HG03565 (cell line): ENCODE measurements around the gene RALB.
"Not testable (repeated sequence)": the region's sequence is repeated elsewhere in the genome, so short reads cannot be mapped to it uniquely, and the experiment has no call there.

Experiments
- ATAC-seq: cut with Tn5 transposase; IDR thresholded peaks from one replicate; pipeline ENCODE4 v1.9.1; 2021; ENCODE audit warnings: mild to moderate bottlenecking, moderate library complexity; ENCODE audit not compliant: unreplicated experiment

Gene RALB

DNA sequence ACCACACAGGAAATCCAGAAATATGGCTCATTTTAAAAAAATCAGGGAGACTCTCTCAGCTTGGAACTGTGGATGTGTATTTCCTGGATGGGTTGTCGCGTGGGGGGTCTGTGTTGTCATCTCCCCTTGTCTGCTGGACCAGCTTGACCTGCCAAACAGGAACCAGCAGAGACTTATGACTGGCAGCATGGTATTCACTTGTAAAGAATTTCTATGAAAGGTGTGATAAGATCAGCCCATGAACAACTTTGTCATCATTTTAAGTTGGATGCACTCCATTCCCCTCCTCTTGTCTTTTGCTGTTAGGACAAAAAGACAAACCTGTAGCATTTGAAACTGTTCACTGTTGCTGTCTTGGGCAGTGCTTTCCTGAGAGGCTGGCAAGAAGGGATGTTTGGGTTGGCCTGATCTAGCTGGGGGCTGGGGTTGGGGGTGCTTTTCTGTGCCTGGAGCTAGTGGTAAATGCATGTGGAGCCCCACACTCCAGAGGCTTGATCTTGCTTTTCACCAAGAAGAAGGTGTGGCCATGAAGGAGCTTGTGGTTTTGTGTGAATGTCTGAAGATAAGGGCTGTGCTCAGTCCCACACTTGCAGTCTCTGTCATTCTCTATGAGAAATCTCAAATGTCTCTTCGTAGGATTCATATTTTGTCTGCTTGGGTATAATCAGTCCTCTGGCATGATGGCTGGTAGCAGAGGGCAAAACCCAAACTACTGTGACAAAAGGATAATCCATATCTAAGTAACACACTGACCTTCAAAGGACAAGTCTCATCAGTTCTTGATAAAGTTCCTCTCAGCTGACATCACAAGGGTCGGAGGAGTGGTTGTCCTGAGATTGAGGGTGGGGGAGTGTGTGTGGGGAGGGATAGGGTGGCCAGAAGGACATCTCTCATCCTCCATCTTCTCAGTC is 39.0 kb downstream of the RALB start:
- ATAC-seq: no peak

DNA sequence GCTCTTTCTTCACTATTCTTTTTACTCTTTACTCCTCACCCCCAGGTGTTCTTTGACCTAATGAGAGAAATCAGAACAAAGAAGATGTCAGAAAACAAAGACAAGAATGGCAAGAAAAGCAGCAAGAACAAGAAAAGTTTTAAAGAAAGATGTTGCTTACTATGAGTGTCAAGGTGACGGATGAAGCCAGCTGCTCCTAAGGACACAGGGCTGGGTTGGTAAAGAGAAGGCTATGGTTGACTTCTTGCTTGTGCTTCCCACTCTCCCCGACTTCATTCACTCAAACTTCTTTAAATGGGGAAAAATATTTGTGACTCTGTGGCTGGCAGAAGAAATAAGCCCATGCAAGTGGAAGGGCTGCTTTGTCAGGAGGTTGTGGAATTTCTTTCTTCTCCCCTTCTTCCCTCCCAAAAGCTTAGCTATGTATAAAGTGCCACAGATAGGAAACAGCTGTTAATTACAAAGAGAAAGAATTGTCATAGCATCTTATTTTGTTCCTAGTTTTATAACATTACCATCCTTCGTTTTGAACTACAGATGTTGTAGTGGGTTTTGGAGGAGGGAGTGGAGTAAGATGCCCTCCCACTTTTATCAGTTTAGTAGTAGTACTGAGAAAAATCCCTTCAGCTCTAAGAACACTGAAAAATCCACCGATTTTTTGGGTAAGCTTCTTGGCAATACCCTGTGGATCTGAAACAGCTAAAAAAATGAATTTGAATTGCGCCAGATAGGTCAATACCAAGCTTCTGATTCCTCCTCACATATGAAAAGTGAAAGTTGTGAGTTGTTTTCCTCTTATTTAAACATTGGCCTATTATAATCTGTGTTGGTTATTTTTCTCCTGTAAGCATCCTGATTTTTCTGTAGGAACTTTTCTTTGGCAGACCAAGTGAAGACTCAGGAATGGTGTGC is 40.7 kb downstream of the RALB start:
- peak; percentile 29 for ATAC-seq

DNA sequence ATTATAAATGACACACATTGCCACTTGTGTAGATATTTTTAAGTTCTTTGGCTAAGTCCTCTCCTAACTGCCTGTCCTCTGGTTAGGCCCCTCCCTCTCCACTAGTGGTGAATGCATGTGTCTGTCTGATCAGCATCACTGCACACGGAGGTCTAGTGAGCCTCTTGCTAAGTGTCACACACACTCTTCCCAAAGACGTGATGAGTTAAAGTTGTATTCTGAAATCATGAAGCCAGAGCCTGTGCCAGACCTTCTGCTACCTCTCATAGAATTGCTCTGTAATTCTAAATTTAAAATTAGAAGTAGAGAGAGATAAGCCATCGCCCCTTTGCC is 41.3 kb downstream of the RALB start:
- ATAC-seq: peak; percentile 91

DNA sequence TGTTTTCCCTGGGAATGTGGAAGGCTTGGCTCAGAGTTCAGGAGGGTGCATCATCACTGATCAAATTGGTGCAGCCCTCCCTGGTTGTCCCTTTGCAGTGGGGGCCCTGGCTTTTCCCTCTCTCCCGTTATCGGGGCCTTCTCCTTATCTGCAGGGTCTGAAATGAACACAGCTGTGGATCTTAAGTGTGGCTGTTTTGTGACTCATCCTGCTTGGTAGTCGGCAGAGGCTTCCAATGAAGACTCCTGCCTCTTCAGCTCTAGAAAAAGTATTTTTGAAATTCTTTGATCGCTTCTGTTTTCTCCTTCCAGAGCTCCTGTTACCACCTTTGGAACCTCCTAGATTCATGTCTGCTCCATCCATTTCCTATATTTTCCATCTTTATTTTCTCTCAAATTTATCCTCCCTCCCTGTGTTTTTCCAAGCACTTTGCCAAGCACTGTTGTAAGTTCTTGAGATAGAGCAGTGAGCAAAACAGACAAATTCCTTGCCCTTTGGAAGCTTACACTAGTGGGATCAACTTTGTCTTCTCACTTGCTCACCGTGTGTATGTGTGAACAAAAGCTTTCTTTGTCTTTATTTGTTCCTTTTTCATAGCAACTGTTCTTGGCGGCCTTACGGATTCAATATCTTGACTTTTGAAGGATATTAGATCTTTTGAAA is 45.7 kb downstream of the RALB start:
- no peak for ATAC-seq

DNA sequence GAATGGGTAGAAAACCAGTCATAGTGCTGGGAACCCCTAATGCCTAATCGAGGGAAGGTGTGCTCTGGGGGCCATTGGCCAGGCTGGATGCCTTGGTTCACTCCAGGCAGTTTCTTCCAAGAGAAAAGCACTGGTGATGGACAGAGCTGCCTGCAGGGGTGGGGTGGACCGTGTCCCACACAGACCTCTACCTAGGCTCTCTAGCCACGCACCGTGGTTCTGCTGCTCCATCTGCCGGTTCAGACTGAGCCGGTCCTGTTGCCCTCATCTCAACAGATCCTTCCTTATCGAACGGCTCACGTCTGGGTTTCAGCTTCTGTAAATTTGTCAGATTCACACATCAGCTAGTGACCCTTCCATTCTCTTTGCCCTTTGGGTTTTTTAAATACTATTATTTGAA is 46.4 kb downstream of the RALB start:
- ATAC-seq: no peak

DNA sequence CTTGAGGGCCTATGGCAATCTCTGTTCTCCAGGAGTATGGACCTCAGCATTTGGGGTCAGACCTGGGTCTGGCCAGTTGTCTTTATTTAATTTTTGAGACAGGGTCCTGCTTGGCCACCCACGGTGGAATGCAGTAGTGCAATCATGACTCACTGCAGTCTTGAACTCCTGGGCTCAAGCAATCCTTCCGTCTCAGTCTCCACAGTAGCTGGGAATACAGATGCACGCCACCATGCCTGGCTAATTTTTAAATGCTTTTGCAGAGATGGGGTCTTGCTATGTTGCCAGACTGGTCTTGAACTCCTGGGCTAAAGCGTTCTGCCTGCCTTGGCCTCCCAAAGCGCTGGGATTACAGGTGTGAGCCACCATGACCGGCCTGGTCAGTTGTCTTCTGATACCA is 46.9 kb downstream of the RALB start:
- ATAC-seq: no peak

DNA sequence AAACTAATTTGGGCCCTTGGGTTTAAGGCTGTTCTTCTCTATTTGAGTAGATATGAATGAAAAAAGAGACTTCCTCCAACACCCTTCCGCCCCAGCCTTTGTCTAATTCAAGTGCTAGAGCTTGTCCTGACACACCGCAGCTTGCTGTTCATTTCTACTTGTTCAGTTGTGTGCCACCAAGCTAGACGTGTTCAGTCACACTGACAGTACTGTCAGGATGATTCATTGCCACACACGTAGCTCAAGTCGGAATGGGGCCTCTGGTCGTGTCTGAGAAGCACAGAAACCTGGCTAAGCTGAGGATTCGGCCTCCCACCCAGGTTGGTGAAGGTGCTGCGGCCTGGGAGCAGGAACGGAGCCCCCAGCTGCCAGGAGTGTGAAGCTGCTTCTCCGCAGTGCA is 47.7 kb downstream of the RALB start:
- ATAC-seq: no peak

DNA sequence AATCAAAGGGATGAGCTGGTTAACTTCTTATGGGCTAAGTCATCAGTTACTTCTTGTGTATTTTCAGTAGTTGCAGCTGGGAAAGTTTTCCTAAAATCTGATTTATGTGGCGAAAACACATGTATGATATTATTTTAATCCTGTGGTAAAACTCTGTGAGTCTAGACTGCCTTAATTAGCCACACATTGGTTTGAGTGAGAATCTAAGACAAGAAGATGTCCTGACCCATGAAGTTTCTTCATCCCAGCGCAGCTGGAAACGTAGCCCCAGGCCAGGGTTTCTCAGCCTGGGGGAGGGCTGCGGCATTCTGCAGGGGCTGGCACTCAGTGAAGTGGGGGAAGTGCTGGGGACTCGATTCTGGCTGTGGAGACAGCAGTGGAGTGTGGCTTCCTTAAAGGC is 48.6 kb downstream of the RALB start:
- no peak for ATAC-seq

DNA sequence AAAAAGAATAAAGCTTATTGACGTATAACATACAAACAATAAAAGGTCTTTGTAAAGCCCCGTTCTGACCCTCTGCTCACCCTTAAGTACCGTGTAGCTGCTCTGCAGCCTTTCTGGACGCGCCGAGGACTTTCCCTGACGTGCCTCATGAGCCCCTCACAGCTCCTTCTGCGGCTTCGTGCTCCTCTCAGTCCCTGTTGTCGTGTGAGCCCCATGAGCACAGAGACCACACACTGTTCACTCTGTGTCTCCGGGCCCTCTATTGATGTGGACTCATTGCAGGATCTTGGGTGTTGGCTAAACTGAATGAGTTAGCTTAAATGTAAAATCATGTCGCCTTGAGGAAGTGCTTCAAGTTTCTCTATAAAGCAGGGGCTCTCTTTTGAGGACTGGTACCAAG is 49.6 kb downstream of the RALB start:
- no peak for ATAC-seq

DNA sequence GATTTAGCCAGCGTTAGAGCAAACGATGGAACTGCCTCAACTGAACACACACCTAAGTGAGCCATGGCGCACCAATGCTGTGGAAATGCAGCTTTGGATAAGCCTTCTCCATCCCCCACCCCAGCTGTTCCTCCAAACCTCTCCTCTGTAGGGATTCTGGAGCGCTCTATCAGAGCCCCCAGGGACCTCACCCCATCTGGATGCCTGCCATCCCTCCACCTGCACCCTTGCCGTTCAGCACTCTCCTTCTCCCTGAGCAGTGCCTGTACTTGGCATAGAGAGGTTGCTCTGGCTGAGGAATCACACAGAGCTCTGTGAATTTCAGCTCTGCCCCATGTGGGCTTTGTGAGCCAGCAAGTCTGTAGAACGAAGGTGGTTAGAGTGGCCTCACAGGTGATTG is 50.5 kb downstream of the RALB start:
- no peak for ATAC-seq

DNA sequence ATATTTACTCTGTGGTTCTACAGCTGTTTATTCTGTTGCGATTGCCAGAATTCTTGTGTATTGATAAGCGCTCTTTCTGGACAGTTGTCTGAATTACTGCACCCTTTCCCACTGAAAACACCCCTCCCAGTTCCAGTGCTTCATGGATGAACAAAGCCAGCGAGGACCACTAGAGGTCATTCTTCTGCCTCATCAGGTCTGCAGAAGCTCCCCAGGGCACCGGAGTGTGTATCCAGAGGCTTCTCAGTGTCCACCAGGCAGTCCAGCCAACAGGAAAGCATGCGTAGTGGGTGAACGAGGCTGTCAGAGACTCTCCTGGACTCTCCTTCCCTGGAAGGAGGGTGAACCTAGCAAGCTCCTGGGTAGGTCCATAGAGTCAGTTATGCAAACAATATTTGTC is 52.6 kb downstream of the RALB start:
- no peak for ATAC-seq

DNA sequence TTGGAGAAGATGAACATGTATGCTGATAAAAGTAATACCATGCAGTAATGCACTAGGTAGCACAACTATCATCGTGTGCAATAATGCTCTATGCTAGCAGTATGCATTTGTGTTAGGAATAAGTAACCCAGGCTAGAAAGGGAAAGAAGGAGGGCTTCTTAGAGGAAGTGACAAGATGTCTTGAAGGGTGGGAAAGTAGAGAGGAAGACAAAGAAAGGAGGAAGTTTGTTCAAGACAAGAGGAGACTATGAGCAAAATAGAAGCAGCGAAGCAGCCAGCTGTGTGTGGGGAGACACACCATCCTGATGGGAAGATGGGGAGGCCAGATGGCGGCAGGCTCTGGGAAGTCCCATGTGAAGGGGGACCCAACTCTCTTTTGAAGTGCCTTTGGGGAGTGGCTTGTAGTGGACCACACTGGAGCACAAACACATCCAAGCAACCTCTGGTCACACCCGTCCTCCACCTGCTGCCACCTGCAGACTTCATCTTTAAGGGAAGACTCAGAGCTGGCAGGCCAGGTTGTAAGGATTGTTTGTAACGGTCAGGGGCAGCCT is 53.4 kb downstream of the RALB start:
- no peak for ATAC-seq

DNA sequence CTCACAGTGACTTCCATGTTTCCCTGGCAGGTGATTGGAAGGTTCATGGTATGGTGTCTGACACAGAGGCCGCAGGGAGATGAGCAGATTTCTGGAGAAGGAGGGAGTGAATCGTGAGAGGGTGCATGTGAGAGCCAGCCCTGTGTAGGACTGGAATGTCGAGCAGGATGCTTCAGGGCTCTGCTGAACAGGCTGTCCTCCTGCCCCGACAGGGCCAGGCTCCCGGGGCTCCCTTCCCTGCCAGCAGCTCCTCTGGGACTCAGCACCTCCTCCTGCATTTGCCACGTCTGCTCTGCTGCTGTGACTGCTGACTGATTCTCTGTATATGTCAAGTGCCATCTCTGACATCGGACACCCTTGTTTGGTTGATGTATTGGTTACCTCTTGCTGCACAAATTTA is 54.8 kb downstream of the RALB start:
- no peak for ATAC-seq

DNA sequence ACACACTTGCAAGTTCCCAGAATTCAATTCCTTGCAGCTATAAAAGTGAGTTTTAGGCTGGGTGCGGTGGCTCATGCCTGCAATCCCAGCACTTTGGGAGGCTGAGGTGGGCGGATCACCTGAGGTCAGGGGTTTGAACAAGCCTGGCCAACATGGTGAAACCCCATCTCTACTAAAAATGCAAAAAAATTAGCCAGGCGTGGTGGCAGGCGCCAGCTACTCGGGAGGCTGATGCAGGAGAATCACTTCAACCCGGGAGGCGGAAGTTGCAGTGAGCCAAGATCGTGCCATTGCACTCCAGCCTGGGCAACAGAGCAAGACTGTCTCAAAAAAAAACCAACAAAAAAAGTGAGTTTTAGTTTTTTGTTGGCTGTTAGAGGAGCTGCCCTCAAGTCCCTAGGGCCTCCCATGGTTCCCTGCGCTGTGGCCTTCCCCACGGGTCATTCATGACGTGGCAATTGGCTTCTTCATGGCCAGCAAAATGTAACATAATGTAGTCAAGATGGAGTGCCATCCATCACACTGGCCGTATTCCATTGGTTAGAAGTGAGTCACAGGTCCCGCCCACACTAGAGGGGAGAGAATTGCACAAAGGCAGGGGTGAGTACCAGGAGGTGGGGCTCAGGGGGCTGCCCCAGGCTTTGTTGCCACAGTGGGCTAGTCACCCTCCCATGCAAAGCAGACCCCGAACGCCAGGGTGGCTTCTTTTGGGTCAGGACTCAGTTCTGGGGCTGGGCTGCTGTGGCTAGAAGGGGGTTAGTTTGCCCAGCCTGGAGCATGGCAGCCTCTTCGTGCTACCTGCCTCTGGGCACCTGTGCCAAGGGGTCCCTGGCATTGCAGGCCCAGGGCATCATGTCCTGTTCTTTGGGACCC is 55.6 kb downstream of the RALB start:
- ATAC-seq: peak; percentile 39

DNA sequence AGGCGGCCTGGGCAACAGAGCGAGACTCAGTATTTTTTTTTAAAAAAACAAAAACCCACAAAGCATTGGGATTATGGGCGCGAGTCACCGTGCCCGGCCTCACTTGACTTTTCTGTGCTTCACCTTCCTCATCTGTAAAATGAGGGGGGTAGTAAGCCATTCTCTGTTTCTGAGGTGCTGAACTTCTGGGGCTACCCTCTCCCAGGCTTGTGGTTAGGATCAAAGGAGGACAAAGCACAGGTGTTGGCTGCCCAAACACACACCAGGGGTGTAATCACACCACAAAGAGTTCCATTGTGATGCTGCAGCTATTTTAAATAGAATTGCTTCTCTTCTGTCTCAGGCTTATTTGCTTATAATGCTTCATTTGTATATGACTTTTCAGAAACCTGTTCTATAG is 57.5 kb downstream of the RALB start:
- peak; percentile 63 for ATAC-seq

DNA sequence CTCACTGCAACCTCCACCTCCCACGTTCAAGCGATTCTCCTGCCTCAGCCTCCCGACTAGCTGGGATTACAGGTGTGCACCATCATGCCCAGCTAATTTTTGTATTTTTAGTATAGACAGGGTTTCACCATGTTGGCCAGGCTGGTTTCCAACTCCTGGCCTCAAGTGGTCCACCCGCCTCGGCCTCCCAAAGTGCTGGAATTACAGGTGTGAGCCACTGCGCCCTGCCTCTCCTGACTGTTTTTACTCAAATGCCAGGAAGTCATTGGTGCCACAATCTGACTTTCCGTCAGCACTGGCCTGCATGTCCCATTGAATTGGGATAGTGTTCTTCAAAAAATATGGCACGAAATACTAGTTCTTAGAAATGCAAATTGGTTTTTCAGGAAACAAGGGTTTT is 58.2 kb downstream of the RALB start:
- not testable (repeated sequence) for ATAC-seq

DNA sequence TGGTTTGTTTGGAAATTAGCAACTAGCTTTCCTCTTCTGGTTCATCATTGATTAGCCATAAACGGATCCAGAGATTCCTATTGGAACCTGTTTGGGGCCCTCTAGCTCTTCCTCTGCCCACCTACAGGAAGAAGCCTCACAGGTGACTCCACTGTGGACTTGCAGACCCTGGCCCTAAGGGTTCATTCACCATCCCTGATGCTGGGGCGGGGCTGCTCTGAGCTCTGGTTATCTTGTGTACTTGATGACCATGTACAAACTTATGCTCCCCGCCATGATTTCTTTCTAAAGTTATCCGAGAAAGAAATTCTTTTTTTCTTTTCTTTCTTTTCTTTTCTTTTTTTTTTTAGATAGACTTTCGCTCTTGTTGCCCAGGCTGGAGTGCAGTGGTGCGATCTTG is 59.4 kb downstream of the RALB start:
- no peak for ATAC-seq

DNA sequence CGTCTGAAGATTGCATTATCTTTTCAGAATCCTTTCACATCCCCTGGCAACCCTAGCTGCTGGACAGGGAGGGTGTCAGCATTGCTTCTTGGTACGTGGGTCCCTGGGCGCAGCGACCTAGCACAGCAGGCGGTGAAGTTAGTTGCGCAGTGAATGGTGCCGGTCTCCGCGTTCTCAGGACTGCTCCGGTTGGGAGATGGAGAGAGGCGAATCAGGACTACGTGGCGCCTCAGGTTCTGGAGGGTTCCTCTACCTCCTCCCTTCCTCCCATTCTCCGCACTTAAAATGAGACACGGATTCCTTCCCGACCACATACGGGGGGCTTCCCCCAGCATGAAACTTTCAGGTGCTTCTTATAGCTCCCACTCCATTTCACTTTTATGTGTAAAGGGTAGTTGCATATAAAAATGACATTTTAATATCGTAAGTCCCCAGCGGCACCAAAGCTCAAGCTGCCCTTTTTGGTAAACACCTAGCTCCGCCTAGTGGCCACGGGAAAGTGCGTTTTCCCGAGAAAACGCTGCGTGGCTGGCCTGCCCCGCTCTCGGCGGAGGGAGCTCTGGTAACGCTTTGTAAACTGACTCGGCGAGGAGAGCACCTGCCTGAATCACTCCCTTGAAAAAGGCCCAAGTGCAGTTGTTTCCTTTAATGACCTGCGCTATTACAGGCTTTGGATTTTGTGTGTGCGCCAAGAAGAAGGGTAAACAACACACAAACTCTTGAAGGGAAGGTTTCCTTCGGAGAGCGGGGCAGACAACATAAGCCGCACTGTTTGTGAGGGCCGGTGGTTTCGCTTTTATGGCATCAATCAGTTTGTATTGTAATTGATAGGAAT is 60.4 kb downstream of the RALB start:
- no peak for ATAC-seq
